IPS-NIHi11 (cell line): ENCODE measurements around the gene TAOK3.
"Not testable (repeated sequence)": the region's sequence is repeated elsewhere in the genome, so short reads cannot be mapped to it uniquely, and the experiment has no call there.

Experiments
- DNase-seq: peaks from one replicate; pipeline ENCODE4 v3.0.0; 2012; ENCODE audit warnings: mixed read lengths, low spot score

The TAOK3 gene

DNA sequence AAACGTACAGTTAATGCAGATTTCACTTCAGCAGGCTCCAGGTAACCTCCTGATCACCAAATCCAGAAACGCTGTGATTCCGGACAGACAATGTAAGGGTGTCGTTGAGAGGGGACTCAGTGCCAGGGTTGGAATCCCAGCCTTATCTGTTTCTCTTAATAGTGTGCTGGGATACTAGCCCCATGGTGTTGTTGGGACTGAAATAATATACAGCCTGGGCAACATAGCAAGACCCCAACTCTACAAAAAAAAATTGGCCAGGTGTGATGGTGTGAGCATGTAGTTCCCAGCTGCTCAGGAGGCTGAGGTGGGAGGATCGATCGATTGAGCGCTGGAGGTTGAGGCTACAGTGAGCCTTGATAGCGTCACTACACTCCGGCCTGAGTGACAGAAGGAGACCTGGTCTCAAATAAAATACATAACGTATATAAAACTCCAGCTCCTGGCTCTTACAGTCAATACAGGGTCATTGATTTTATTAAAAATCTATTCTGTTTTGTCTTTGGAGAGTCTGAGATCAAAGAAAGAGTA lies 235.5 kb downstream of the TAOK3 start:
- no peak for DNase-seq

GRCh38 chr12:118136559-118137003 lies 236.1 kb downstream of the TAOK3 start:
- DNase-seq = peak; percentile 52

- DNase-seq = peak; percentile 96
These were observed 236.7 kb downstream of the TAOK3 start, which contains the start of gene PEBP1 for GRCh38 chr12:118135788-118136558. Gene PEBP1, plus strand, starts transcription at chr12:118136124. Its CDS starts 86 bp downstream, at chr12:118136210.

DNA sequence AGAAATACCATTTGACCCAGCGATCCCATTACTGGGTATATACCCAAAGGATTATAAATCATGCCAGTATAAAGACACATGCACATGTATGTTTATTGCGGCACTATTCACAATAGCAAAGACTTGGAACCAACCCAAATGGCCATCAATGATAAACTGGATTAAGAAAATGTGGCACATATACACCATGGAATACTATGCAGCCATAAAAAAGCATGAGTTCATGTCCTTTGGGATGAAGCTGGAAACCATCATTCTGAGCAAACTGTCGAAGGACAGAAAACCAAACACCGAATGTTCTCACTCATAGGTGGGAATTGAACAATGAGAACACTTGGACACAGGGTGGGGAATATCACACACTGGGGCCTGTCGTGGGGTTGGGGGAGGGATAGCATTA lies 243.3 kb downstream of the TAOK3 start:
- DNase-seq = not testable (repeated sequence)

DNA sequence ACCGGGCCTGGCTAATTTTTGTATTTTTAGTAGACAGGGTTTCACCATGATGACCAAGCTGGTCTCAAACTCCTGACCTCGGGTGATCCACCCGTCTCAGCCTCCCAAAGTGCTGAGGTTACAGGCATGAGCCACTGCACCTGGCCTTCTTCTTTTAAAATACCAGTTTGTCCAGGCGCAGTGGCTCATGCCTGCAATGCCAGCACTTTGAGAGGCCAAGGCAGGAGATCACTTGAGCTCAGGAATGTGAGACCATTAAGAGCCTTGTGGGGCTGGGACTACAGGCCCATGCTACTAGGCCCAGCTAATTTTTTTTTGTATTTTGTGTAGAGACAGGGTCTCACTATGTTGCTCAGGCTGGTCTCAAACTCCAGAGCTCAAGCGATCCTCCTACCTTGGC lies 244.8 kb downstream of the TAOK3 start:
- no peak for DNase-seq

DNA sequence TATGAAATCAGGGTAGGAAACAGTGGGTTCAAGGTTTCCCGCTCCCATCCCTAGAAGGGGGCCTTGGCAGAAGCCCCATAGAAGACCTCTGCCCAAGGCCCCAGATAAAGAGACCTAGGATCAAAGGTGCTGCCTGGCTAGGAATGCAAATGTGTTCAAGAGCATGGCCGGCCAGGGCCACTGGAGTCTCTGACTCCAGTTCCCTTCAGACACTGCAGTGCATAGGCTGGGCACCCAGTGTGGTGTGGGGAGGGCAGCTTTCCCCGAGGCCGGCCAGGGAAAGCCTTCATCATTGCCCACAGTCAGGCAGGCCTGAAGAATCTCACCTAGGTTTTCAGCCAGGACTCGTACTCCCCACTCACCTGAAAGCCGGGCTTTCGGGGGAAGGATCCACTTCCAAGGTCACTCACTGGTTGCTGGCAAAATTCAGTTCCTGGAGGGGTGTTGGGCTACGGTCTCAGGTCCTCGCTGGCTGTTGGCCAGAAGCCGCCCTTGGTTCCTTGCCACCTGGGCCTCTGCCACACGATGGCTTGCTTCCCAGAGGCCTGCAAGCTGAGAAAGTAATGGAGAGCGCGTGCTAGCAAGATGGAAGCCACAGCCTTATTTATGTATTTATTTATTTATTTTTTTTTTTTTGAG lies 246.5 kb downstream of the TAOK3 start:
- no peak for DNase-seq

GRCh38 chr12:118125743-118126118 lies 247.0 kb downstream of the TAOK3 start:
- DNase-seq = no peak

DNA sequence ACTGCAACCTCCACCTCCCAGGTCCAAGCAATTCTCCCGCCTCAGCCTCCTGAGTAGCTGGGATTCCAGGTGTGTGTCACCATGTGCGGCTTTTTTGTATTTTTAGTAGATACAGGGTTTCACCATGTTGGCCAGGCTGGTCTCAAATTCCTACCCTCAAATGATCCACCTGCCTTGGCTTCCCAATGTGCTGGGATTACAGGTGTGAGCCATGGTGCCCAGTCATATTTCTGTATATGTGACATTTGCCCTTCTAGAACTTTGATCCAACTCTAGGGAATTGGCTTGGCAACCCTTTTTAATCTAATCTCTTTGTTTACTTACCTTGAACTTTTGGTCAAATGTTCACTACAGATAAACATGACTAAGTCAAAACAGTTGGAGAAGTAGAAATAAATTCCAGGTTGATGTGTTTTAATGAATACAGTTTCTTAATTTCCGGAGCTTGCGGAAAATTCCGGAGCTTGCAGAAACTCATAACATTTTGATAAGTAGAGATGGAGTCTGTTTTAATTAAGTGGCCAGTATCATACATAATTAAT lies 248.3 kb downstream of the TAOK3 start:
- DNase-seq = no peak

- DNase-seq = no peak
These were observed 250.4 kb downstream of the TAOK3 start for GRCh38 chr12:118122264-118122663.

GRCh38 chr12:118120579-118121363 lies 251.9 kb downstream of the TAOK3 start:
- peak; percentile 89 for DNase-seq

DNA sequence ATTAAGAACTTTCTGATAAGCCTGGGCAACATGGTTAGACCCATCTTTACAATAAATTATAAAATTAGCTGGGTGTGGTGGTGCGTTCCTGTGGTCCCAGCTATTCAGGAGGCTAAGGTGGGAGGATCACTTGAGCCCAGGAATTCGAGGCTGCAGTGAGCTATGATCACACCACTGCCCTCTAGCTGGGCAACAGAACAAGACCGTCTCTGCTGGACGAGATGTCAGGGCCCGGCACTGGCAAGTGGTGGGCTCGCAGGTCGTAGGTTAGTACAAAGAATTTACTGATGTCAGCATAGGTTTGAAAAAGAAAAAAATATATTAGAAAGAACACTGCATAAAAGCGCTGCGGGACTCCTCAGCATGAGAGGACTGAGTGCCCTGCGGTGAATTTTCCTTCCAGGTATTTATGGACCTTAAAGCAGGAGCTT lies 253.2 kb downstream of the TAOK3 start:
- peak; percentile 42 for DNase-seq

- no peak for DNase-seq
These were observed 263.6 kb downstream of the TAOK3 start for GRCh38 chr12:118109088-118109487.

- DNase-seq = no peak
These were observed 265.0 kb downstream of the TAOK3 start for GRCh38 chr12:118107694-118108093.

DNA sequence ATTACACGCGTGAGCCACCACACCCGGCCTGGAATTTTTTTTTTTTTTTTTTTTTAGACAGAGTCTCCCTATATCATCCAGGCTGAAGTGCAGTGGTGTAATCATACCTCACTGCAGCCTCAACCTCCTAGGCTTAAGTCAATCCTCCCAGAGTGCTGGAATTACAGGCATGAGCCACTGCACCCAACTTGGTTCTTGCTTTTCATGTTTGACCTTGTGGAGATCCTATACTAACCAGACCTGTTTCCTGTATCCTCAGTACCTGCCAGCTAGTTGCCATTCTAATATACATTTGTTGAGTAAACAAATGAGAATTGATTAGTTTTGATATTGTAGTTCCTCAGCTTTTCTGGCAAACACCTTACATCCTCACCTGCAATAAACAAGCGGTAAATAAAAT lies 265.7 kb downstream of the TAOK3 start:
- DNase-seq = no peak

GRCh38 chr12:118103601-118104382 lies 268.9 kb downstream of the TAOK3 start, which contains the start of gene VSIG10:
Gene VSIG10, minus strand, starts transcription at chr12:118104011. Its CDS starts 340 bp downstream, at chr12:118103671.
- DNase-seq = peak; percentile 90

- DNase-seq = no peak
These were observed 269.5 kb downstream of the TAOK3 start for GRCh38 chr12:118103201-118103600.

DNA sequence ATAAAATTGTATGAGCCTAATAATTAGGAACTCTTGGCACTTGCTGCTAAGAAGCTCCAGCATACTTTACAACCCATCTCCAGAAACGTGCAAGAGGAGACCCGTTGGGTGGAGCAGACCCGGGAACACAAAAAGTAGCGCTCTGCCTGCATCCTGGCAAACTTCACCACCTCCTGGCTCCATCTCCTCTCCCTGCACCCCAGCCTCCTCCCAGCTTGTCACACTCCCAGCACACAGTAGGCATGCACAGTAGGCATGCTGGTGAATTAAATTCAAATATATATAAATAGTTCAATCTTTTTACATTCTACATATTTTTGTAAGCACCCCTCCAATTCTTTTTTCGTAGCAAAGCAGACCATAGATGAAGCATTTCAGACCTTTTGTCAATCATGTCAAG lies 270.1 kb downstream of the TAOK3 start:
- no peak for DNase-seq

DNA sequence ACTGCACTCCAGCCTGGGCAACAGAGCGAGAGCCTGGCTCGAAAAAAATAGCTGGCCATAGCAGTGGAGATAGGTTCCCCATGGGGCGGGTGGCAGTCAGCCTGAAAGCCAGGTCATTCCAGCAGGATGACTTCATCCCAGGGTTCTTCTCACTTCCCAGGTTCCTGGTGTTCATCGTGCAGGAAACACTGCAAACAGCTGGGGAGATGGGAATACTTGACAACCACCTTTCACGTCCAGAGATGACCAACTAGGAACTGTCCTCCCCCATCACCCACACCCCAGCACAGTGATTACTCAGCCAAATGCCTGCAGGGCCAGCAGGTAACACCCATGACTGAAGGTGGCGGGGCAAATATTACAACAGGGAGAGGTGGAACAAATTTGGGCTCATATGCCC lies 270.6 kb downstream of the TAOK3 start:
- DNase-seq = peak; percentile 32

DNA sequence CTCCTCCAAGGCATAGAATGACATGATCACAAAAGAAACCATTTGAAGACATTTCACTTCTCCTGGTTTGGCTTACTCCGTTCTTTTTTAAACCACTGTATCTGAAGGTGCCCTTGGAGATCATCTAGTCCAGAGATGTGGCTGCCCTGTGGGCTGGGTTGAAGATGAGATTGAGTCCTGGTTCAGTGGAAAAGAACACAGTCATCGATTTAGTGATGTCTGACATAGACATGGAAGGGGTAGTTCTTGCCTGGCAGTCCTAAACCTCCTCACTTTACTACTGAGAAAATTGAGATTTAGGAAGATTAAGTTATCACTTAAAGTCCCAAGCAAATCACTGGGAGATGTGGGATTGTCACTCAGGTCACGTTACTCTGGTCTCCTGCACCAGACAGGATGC lies 271.7 kb downstream of the TAOK3 start:
- no peak for DNase-seq
